Measurements from ENCODE around the gene HERC2.

Gene HERC2

DNA sequence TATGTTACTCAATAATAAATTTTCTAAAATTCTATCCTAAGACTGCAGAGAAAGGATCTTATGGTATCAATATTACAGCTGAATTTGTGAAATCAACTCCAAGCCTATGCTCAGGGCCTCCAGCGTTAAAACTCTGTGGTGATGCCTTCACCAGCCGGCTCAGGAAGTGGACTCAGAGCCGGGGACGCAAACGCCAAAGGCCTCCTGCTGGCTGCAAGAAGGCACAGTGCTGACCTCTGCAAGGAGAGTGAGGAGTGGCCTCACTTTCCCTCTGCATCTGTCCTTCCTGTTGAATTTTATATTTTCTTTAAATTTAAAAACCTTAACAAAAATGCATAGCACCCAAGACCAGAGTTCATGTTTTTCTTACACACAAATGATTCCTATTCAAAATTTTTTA is 48.5 kb downstream of the HERC2 start:
- TF ChIP-seq CTCF (conservative IDR thresholded peaks at IDR 0.05; ENCODE audit: low read depth): no peak
- no peak overlapping the region for H3K27ac ChIP-seq
- DNase-seq (ENCODE audit: low spot score): no peak
- POLR2A ChIA-PET (ENCODE audit: low non-redundant PET): no interaction called here
- CTCF ChIA-PET: interaction anchor here (0.7 kb wide), 1 partner anchor 1214 kb away, joined by 3 read pairs; no protein-coding TSS in a partner anchor

DNA sequence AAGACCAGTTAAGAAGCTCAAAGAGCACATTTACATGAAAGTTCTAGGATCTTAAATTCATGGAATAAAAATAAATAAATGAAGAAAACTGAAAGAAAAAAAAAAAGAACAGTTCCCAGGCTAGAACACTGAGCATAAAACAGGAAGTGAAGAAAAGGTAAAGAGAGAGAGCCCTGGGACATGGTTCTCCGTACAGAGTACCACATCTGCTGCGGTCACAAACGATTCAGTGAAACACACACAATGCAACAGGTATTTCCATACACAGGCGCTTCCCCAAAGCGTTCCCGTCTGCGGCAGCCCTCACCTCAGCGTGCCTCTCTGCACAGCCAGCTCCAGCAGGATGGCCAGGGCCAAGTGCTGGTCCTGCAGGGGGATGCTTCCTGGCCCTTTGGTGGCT is 49.4 kb downstream of the HERC2 start:
- CTCF ChIA-PET: no interaction called here
- no peak overlapping the region for H3K27ac ChIP-seq
- POLR2A ChIA-PET (ENCODE audit: low non-redundant PET): no interaction called here
- TF ChIP-seq CTCF (conservative IDR thresholded peaks at IDR 0.05; ENCODE audit: low read depth): no peak
- no peak for DNase-seq (ENCODE audit: low spot score)

DNA sequence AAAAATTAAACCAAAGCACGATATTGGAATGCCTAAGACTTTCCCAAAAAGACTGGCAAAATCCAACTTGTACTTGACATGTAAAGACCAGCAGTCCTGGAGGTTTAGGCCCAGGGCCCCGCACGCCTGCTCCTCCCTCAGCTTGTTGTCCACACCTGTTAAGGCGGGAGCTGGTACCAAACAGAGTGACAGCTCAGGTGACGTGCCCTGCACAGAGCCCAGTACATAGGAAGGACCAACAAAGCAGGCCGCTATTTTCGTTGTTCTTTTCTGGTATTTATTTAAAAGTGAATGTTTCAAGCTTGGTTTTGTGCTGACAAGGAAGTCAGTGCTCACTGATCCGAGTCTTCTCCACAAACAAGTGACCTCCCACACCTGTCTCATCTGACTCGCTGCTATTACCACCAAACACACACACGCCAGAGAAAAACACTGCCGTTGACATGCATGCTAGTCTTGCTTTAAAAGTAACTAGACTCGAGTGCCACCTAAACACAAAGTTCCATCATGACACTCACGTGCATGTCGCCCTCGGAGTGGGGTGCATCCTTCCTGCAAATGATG is 50.2 kb downstream of the HERC2 start:
- ChIA-PET CTCF (no interaction called here), POLR2A (ENCODE audit: low non-redundant PET) (no interaction called here)
- TF ChIP-seq CTCF (conservative IDR thresholded peaks at IDR 0.05; ENCODE audit: low read depth): no peak

GRCh38 chr15:28269097-28269496 is 52.9 kb downstream of the HERC2 start:
- no peak overlapping the region for H3K27ac ChIP-seq
- CTCF ChIA-PET: no interaction called here
- no peak for TF ChIP-seq CTCF (conservative IDR thresholded peaks at IDR 0.05; ENCODE audit: low read depth)
- DNase-seq (ENCODE audit: low spot score): no peak
- POLR2A ChIA-PET (ENCODE audit: low non-redundant PET): no interaction called here

More for the DNA sequence above, 50.2 kb downstream of the HERC2 start:
- DNase-seq (ENCODE audit: low spot score): no peak
- H3K27ac ChIP-seq: no peak overlapping the region

DNA sequence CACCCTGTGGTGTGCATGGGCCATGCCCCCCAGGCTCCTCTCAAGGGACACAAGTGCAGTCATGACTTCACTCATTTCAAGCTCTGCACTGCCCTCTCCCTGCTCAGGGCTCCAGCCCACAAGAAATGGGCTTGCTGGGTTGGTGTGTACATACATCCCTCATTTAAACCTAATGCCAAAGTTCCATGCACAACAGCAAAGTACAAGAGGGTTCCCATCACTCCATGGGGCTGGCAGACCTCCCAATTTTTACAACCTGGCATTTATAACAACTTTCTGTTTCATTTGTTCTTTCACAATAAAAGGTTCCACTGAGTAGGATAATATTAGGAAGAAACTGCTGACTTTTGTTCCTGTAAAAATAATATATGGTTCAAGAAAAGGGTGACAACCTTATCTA is 54.3 kb downstream of the HERC2 start:
- CTCF ChIA-PET: interaction anchor here (0.6 kb wide), 1 partner anchor 1723 kb away, joined by 3 read pairs; no protein-coding TSS in a partner anchor
- POLR2A ChIA-PET (ENCODE audit: low non-redundant PET): no interaction called here
- H3K27ac ChIP-seq: no peak overlapping the region
- no peak for TF ChIP-seq CTCF (conservative IDR thresholded peaks at IDR 0.05; ENCODE audit: low read depth)
- no peak for DNase-seq (ENCODE audit: low spot score)

DNA sequence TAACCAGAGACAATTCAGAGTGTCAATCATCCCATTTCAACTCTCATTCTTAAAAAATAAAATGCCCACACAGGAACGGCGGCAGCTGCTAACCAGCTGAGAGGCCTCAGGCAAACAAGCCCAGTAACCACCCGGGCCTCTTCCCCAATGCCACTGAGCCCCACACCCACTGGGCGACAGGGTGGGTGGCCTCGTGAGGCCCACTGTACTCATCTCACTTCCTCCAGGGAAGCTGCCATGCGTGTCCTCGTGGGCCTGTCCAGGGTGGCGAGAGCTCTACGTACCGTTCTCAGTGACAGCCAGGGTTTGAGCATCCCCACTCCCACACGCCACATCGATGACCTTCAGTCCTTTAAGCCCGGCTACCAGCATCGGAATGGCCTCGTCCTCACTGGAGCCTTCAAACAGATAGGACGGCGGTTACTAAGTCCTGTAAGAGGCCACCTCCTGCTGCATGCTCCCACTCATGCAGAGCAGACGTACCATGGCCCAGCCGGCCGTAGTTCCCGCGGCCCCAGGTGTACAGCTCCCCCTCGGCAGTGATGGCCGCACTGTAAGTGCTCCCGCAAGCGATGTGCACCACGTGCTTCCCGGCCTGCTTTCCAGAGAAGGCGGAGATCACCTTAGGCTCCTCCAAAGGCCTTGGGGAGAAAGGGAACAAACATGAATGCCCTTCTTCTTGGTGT is 56.5 kb downstream of the HERC2 start:
- H3K27ac ChIP-seq: no peak overlapping the region
- TF ChIP-seq CTCF (conservative IDR thresholded peaks at IDR 0.05; ENCODE audit: low read depth): no peak
- no peak for DNase-seq (ENCODE audit: low spot score)
- POLR2A ChIA-PET (ENCODE audit: low non-redundant PET): no interaction called here
- CTCF ChIA-PET: no interaction called here

All from RWPE1 (cell line).